HK-2 (cell line): Measurements from ENCODE around the gene SEL1L2.
"Not testable (repeated sequence)": the region's sequence is repeated elsewhere in the genome, so short reads cannot be mapped to it uniquely, and the experiment has no call there.

ENCODE experiments used
- DNase-seq: peaks from one replicate; pipeline ENCODE4 v3.0.0-alpha.2; 2018; ENCODE audit not compliant: unreplicated experiment

SEL1L2 gene

GRCh38 chr20:13990465-13990864 is at the start of gene SEL1L2:
Gene SEL1L2, minus strand, starts transcription at chr20:13990614. Its CDS starts 80 bp downstream, at chr20:13990534.
- no peak for DNase-seq

GRCh38 chr20:14036567-14036966 is 46.2 kb upstream of the SEL1L2 start:
- DNase-seq, result no peak

- no peak for DNase-seq
Observed at GRCh38 chr20:14033310-14033709, 42.9 kb upstream of the SEL1L2 start.

GRCh38 chr20:14030991-14031390 is 40.6 kb upstream of the SEL1L2 start:
- DNase-seq, result no peak

GRCh38 chr20:14012671-14013070 is 22.3 kb upstream of the SEL1L2 start:
- DNase-seq, result no peak

GRCh38 chr20:14009208-14009607 is 18.8 kb upstream of the SEL1L2 start:
- DNase-seq, result no peak

- DNase-seq, result no peak
Observed at GRCh38 chr20:14005996-14006395, 15.6 kb upstream of the SEL1L2 start.

- DNase-seq, result no peak
Observed at GRCh38 chr20:14000917-14001316, 10.5 kb upstream of the SEL1L2 start.

GRCh38 chr20:13996265-13996664 is 5.9 kb upstream of the SEL1L2 start:
- no peak for DNase-seq

- DNase-seq, result peak; percentile 48
Observed at GRCh38 chr20:13995841-13996240, 5.4 kb upstream of the SEL1L2 start.

GRCh38 chr20:13995086-13995665 is 4.8 kb upstream of the SEL1L2 start, which contains the start of gene MACROD2:
Gene MACROD2, plus strand, starts transcription at chr20:13995516.
- DNase-seq, result peak; percentile 99

- DNase-seq, result not testable (repeated sequence)
Observed at GRCh38 chr20:13991955-13992354, 1.5 kb upstream of the SEL1L2 start.

- DNase-seq, result no peak
Observed at GRCh38 chr20:13991311-13991710, 897 bp upstream of the SEL1L2 start.

- DNase-seq, result no peak
Observed at GRCh38 chr20:13984211-13984610, 6.2 kb downstream of the SEL1L2 start.

- no peak for DNase-seq
Observed at GRCh38 chr20:13960525-13960924, 29.9 kb downstream of the SEL1L2 start.

GRCh38 chr20:13960119-13960518 is 30.3 kb downstream of the SEL1L2 start:
- no peak for DNase-seq

- no peak for DNase-seq
Observed at GRCh38 chr20:13953227-13953626, 37.2 kb downstream of the SEL1L2 start.

GRCh38 chr20:13947719-13948118 is 42.7 kb downstream of the SEL1L2 start:
- DNase-seq, result no peak

- DNase-seq, result no peak
Observed at GRCh38 chr20:13941031-13941430, 49.4 kb downstream of the SEL1L2 start.

- DNase-seq, result no peak
Observed at GRCh38 chr20:13936781-13937576, 53.4 kb downstream of the SEL1L2 start.

GRCh38 chr20:13934992-13935894 is 55.2 kb downstream of the SEL1L2 start:
- DNase-seq, result no peak

- DNase-seq, result no peak
Observed at GRCh38 chr20:13930281-13930680, 60.1 kb downstream of the SEL1L2 start.
